ENCODE data around the gene UCP2.
A peak's percentile ranks its signal among the peaks of the same experiment; 100 is the strongest.
"Not testable (repeated sequence)": the region's sequence is repeated elsewhere in the genome, so short reads cannot be mapped to it uniquely, and the experiment has no call there.

Gene UCP2

GRCh38 chr11:73996161-73996747 is 13.6 kb upstream of the UCP2 start:
- no peak for DNase-seq (ENCODE audit: low read depth in 1 of 2, low spot score in 1 of 2)

- DNase-seq (ENCODE audit: low read depth in 1 of 2, low spot score in 1 of 2) = no peak
These were observed 13.1 kb upstream of the UCP2 start for GRCh38 chr11:73995731-73996130.

GRCh38 chr11:73995247-73995646 is 12.6 kb upstream of the UCP2 start:
- no peak for DNase-seq (ENCODE audit: low read depth in 1 of 2, low spot score in 1 of 2)

GRCh38 chr11:73991471-73992006 is 8.9 kb upstream of the UCP2 start:
- no peak for DNase-seq (ENCODE audit: low read depth in 1 of 2, low spot score in 1 of 2)

GRCh38 chr11:73990730-73991129 is 8.1 kb upstream of the UCP2 start:
- DNase-seq (ENCODE audit: low read depth in 1 of 2, low spot score in 1 of 2) = no peak

- no peak for DNase-seq (ENCODE audit: low read depth in 1 of 2, low spot score in 1 of 2)
These were observed 6.5 kb upstream of the UCP2 start for GRCh38 chr11:73989156-73989555.

- DNase-seq (ENCODE audit: low read depth in 1 of 2, low spot score in 1 of 2) = no peak
These were observed 5.6 kb upstream of the UCP2 start for GRCh38 chr11:73988227-73988626.

- not testable (repeated sequence) for DNase-seq (ENCODE audit: low read depth in 1 of 2, low spot score in 1 of 2)
These were observed 3.0 kb upstream of the UCP2 start for GRCh38 chr11:73985661-73986060.

GRCh38 chr11:73983741-73984538 is 1.3 kb upstream of the UCP2 start:
- no peak for DNase-seq (ENCODE audit: low read depth in 1 of 2, low spot score in 1 of 2)

- DNase-seq (ENCODE audit: low read depth in 1 of 2, low spot score in 1 of 2) = peak; percentile 77 to 85
These were observed 522 bp upstream of the UCP2 start for GRCh38 chr11:73982990-73983740.

- DNase-seq (ENCODE audit: low read depth in 1 of 2, low spot score in 1 of 2) = no peak
These were observed 1.4 kb downstream of the UCP2 start for GRCh38 chr11:73981051-73981805.

GRCh38 chr11:73980001-73980961 is 2.4 kb downstream of the UCP2 start:
- DNase-seq (ENCODE audit: low read depth in 1 of 2, low spot score in 1 of 2) = peak; percentile 55 to 58

GRCh38 chr11:73978576-73979086 is 4.0 kb downstream of the UCP2 start:
- DNase-seq (ENCODE audit: low read depth in 1 of 2, low spot score in 1 of 2) = no peak

- DNase-seq (ENCODE audit: low read depth in 1 of 2, low spot score in 1 of 2) = no peak
These were observed 4.7 kb downstream of the UCP2 start for GRCh38 chr11:73977856-73978519.

- no peak for DNase-seq (ENCODE audit: low read depth in 1 of 2, low spot score in 1 of 2)
These were observed 6.0 kb downstream of the UCP2 start for GRCh38 chr11:73976451-73977151.

- DNase-seq (ENCODE audit: low read depth in 1 of 2, low spot score in 1 of 2) = no peak
These were observed 7.2 kb downstream of the UCP2 start for GRCh38 chr11:73975479-73975757.

- no peak for DNase-seq (ENCODE audit: low read depth in 1 of 2, low spot score in 1 of 2)
These were observed 7.8 kb downstream of the UCP2 start for GRCh38 chr11:73974604-73975478.
